Astrocyte (in vitro differentiated cells and primary cell): ENCODE measurements around the gene WNT1. TPM values are rescaled to one million over a fixed set of nuclear protein-coding genes. Genes with fewer than 3 reads are reported as not detected.
A peak's percentile ranks its signal among the peaks of the same experiment; 100 is the strongest.

Source experiments
- DNase-seq: peaks from one replicate; pipeline ENCODE4 v3.0.0-alpha.2; 2010; ENCODE audit warnings: low read depth
- FAIRE-seq: peaks from 2 replicates; lab custom pipeline; 2011; peaks lifted over from hg19 to GRCh38; lab: Jason Lieb, UNC
- H2AFZ ChIP-seq: 2 replicates; pipeline ENCODE4 v1.6.0; 2012; ENCODE audit warnings: low read depth, low read length, inconsistent platforms
- H3K27ac ChIP-seq: 2 replicates; pipeline ENCODE4 v1.5.1; 2011; ENCODE audit warnings: low read depth, low read length, inconsistent platforms
- H3K27me3 ChIP-seq: 2 replicates; pipeline ENCODE4 v1.6.0; 2011; ENCODE audit warnings: low read length, inconsistent platforms; ENCODE audit not compliant: insufficient read depth
- H3K36me3 ChIP-seq: 2 replicates; pipeline ENCODE4 v1.5.1; 2011; ENCODE audit warnings: low read length, inconsistent platforms; ENCODE audit not compliant: insufficient read depth
- H3K4me1 ChIP-seq: 2 replicates; pipeline ENCODE4 v1.5.1; 2011; ENCODE audit warnings: low read length, inconsistent platforms; ENCODE audit not compliant: insufficient read depth
- H3K4me2 ChIP-seq: 2 replicates; pipeline ENCODE4 v1.6.0; 2012; ENCODE audit warnings: low read length, inconsistent platforms
- H3K4me3 ChIP-seq: 2 replicates; pipeline ENCODE4 v1.5.1; 2011; ENCODE audit warnings: low read depth, mild to moderate bottlenecking, low read length, inconsistent platforms; ENCODE audit not compliant: insufficient read depth
- H3K79me2 ChIP-seq: 2 replicates; pipeline ENCODE4 v1.6.0; 2012; ENCODE audit warnings: mild to moderate bottlenecking, low read length, inconsistent platforms; ENCODE audit not compliant: insufficient read depth
- H3K9ac ChIP-seq: 2 replicates; pipeline ENCODE4 v1.6.0; 2012; ENCODE audit warnings: mild to moderate bottlenecking, low read length, inconsistent platforms
- H3K9me3 ChIP-seq: 2 replicates; pipeline ENCODE4 v1.5.1; 2012; ENCODE audit warnings: low read depth, mild to moderate bottlenecking, low read length, inconsistent platforms; ENCODE audit not compliant: insufficient read depth
- H4K20me1 ChIP-seq: 2 replicates; pipeline ENCODE4 v1.6.0; 2012; ENCODE audit warnings: low read length, inconsistent platforms; ENCODE audit not compliant: insufficient read depth
- H3K27ac Mint-ChIP-seq: one replicate; pipeline ENCODE4 v1.8.0; 2021; ENCODE audit warnings: mild to moderate bottlenecking, mixed read lengths; ENCODE audit not compliant: unreplicated experiment
- H3K27me3 Mint-ChIP-seq: one replicate; pipeline ENCODE4 v1.8.0; 2021; ENCODE audit warnings: low read depth, mixed read lengths; ENCODE audit not compliant: unreplicated experiment
- H3K36me3 Mint-ChIP-seq: one replicate; pipeline ENCODE4 v1.8.0; 2021; ENCODE audit warnings: low read depth, mixed read lengths; ENCODE audit not compliant: unreplicated experiment
- H3K4me1 Mint-ChIP-seq: one replicate; pipeline ENCODE4 v1.8.0; 2021; ENCODE audit warnings: low read depth, mixed read lengths; ENCODE audit not compliant: unreplicated experiment
- H3K4me3 Mint-ChIP-seq: one replicate; pipeline ENCODE4 v1.8.0; 2021; ENCODE audit warnings: mild to moderate bottlenecking, moderate library complexity, mixed read lengths; ENCODE audit not compliant: unreplicated experiment
- H3K9me3 Mint-ChIP-seq: one replicate; pipeline ENCODE4 v1.8.0; 2021; ENCODE audit warnings: mild to moderate bottlenecking, mixed read lengths; ENCODE audit not compliant: unreplicated experiment
- EZH2 ChIP-seq: IDR thresholded peaks from 2 replicates; pipeline ENCODE4 v1.6.1; 2012; ENCODE audit warnings: mild to moderate bottlenecking, low read length, inconsistent platforms; ENCODE audit not compliant: insufficient read depth
- total RNA-seq: library from RNA; stranded (reverse); gene quantifications from 2 replicates; pipeline ENCODE4 v1.2.1, GENCODE V29; 2021
- TF ChIP-seq, protein P1 (sequence below): IDR thresholded peaks from 2 replicates; pipeline ENCODE4 v1.5.1; 2011; ENCODE audit warnings: low read depth, mild to moderate bottlenecking, inconsistent platforms, low read length, moderate library complexity; ENCODE audit not compliant: insufficient read depth

The WNT1 gene
- total RNA-seq, 1 donor from 2014 or later = not detected

DNA sequence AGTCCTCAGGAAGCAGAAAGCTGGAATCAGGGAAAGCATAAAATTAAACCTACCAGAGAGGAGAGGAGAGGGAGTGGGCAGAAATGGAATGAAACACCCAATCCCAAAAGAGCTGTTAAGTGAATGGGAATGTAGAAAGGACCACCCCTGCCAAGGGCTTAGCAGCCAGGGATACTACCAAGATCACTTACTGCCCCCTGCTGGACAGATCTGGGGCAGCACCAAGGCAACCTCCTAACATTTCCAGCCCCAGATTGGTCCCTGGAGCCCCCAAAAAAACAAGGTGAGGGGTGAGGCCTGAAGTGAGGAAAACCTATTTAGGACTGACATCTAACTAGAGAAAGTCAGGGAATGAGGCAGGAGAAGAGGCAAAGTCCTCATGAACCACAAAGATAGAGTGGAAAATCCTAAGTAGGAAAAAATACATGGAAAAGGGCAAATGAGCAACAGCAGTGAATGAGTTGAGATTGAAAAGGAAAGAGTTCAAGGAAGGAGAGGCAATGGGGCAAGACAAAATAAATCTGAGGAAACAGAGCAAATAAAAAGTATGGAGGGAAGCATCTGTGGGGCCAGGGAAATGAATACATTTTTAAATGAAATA lies 41.6 kb upstream of the WNT1 start:
- Mint-ChIP-seq H3K4me1 (peaks cover 17% of the 10 kb centered on the region), H3K27ac (no peak overlapping the region), H3K27me3 (no peaks in the 10 kb centered on the region), H3K9me3 (no peaks in the 10 kb centered on the region), H3K36me3 (peaks cover 23% of the 10 kb centered on the region), H3K4me3 (no peak overlapping the region)
- Histone ChIP-seq H3K4me2 (no peak overlapping the region), H2AFZ (no peak overlapping the region), H3K9me3 (no peaks in the 10 kb centered on the region), H3K36me3 (peaks cover 50% of the 10 kb centered on the region), H3K4me1 (no peaks in the 10 kb centered on the region), H3K79me2 (peaks cover 23% of the 10 kb centered on the region), H3K27me3 (no peaks in the 10 kb centered on the region), H4K20me1 (peaks cover 80% of the 10 kb centered on the region), H3K4me3 (no peak overlapping the region), H3K27ac (no peak overlapping the region), H3K9ac (no peak overlapping the region)
- FAIRE-seq = no peak
- peak; percentile 33 for DNase-seq
- no peak for TF ChIP-seq EZH2
- TF ChIP-seq, protein P1, sequence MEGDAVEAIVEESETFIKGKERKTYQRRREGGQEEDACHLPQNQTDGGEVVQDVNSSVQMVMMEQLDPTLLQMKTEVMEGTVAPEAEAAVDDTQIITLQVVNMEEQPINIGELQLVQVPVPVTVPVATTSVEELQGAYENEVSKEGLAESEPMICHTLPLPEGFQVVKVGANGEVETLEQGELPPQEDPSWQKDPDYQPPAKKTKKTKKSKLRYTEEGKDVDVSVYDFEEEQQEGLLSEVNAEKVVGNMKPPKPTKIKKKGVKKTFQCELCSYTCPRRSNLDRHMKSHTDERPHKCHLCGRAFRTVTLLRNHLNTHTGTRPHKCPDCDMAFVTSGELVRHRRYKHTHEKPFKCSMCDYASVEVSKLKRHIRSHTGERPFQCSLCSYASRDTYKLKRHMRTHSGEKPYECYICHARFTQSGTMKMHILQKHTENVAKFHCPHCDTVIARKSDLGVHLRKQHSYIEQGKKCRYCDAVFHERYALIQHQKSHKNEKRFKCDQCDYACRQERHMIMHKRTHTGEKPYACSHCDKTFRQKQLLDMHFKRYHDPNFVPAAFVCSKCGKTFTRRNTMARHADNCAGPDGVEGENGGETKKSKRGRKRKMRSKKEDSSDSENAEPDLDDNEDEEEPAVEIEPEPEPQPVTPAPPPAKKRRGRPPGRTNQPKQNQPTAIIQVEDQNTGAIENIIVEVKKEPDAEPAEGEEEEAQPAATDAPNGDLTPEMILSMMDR = peak; percentile 89

DNA sequence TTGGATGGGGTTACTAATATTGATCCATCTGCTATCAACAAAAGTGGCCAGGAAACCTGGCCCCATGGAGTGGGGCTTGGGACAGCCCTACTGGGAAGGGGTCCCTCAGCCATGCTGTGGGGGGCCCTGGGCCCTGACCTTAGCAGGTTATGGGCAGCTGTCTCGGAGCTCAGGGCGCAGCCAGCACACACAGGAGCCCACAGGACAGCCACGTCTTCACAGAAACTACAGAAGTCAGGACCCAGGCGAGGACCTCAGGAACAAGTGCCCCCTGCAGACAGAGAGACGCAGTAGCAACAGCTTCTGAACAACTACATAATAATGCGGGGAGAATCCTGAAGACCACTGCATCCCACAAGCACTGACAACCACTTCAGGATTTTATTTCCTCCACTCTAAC lies 41.0 kb upstream of the WNT1 start:
- DNase-seq (no peak), FAIRE-seq (no peak)
- H3K27me3 Mint-ChIP-seq = no peaks in the 10 kb centered on the region
- no peak overlapping the region for H3K27ac Mint-ChIP-seq
- peaks cover 19% of the 10 kb centered on the region for H3K4me1 Mint-ChIP-seq
- H2AFZ ChIP-seq = no peak overlapping the region
- no peaks in the 10 kb centered on the region for H3K27me3 ChIP-seq
- H3K36me3 Mint-ChIP-seq = peaks cover 23% of the 10 kb centered on the region
- no peak overlapping the region for H3K4me2 ChIP-seq
- TF ChIP-seq EZH2 = no peak
- TF ChIP-seq, protein P1 = peak; percentile 20
- H3K9me3 Mint-ChIP-seq = no peaks in the 10 kb centered on the region
- no peaks in the 10 kb centered on the region for H3K4me1 ChIP-seq
- H3K4me3 ChIP-seq = no peak overlapping the region
- H3K79me2 ChIP-seq = peaks cover 30% of the 10 kb centered on the region
- peaks cover 50% of the 10 kb centered on the region for H3K36me3 ChIP-seq
- H3K27ac ChIP-seq = no peak overlapping the region
- H3K9ac ChIP-seq = no peak overlapping the region
- no peak overlapping the region for H3K4me3 Mint-ChIP-seq
- peaks cover 84% of the 10 kb centered on the region for H4K20me1 ChIP-seq
- no peaks in the 10 kb centered on the region for H3K9me3 ChIP-seq

DNA sequence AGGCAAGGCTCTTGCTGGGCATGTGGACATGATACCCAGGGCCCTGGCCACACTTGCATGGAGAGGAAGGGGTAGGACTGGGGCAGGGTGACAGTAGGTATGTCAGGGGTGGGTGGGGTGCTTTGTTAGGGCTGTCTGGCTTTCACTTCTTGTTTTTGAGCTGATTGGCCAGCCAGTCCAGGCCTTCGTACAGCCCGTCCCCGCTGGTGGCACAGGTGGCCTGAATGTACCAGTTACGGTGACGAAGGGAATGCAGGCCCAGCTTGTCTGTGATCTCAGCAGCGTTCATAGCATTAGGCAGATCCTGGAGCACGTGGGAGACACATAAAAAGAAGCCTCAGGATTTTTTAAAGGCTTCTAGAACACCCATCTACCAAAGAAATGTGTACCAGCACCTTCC lies 39.3 kb upstream of the WNT1 start:
- Histone ChIP-seq H3K27ac (no peak overlapping the region), H3K4me3 (no peak overlapping the region), H3K4me2 (no peak overlapping the region), H3K27me3 (no peaks in the 10 kb centered on the region), H2AFZ (no peak overlapping the region), H3K9me3 (no peaks in the 10 kb centered on the region), H3K79me2 (peaks cover 44% of the 10 kb centered on the region), H3K9ac (no peak overlapping the region), H3K36me3 (peaks cover 41% of the 10 kb centered on the region), H4K20me1 (peaks cover 90% of the 10 kb centered on the region), H3K4me1 (no peaks in the 10 kb centered on the region)
- peaks cover 18% of the 10 kb centered on the region for H3K36me3 Mint-ChIP-seq
- no peaks in the 10 kb centered on the region for H3K27me3 Mint-ChIP-seq
- peak overlapping the region; percentile 12 for H3K27ac Mint-ChIP-seq
- no peak overlapping the region for H3K4me3 Mint-ChIP-seq
- peaks cover 26% of the 10 kb centered on the region for H3K4me1 Mint-ChIP-seq
- FAIRE-seq (no peak), DNase-seq (no peak)
- no peaks in the 10 kb centered on the region for H3K9me3 Mint-ChIP-seq
- no peak for TF ChIP-seq EZH2
- TF ChIP-seq, protein P1 = no peak
